ENCODE results near the gene PAFAH1B1.

PAFAH1B1 gene

GRCh38 chr17:2723505-2723996, 130.1 kb downstream of the PAFAH1B1 start:
- no peak for DNase-seq

GRCh38 chr17:2723997-2724783, 130.7 kb downstream of the PAFAH1B1 start:
- DNase-seq = no peak

- peak; percentile 34 for DNase-seq
These were observed 131.3 kb downstream of the PAFAH1B1 start for GRCh38 chr17:2724784-2725164.

- DNase-seq = no peak
These were observed 137.4 kb downstream of the PAFAH1B1 start for GRCh38 chr17:2730764-2731353.

GRCh38 chr17:2731807-2732206, 138.4 kb downstream of the PAFAH1B1 start:
- no peak for DNase-seq

- no peak for DNase-seq
These were observed 141.5 kb downstream of the PAFAH1B1 start for GRCh38 chr17:2734939-2735338.

Data from CD4-positive, alpha-beta T cell treated with Interleukin-17A for 1 hour (primary cell).